DMS153 (cell line): ENCODE data around the gene PNPLA1.

Source experiments
- DNase-seq: peaks from one replicate; lab custom pipeline; 2025; lab: John Stamatoyannopoulos, UW

PNPLA1 gene

GRCh38 chr6:36269834-36270705 lies at the start of gene PNPLA1:
Gene PNPLA1, plus strand, starts transcription at chr6:36270060. Its CDS starts 400 bp downstream, at chr6:36270460.
- DNase-seq = no peak

GRCh38 chr6:36220226-36220625 lies 49.6 kb upstream of the PNPLA1 start:
- no peak for DNase-seq

- no peak for DNase-seq
Measured at GRCh38 chr6:36221674-36222073, 48.2 kb upstream of the PNPLA1 start.

GRCh38 chr6:36222924-36223323 lies 46.9 kb upstream of the PNPLA1 start:
- no peak for DNase-seq

GRCh38 chr6:36223706-36224105 lies 46.2 kb upstream of the PNPLA1 start:
- DNase-seq = no peak

- no peak for DNase-seq
Measured at GRCh38 chr6:36224918-36225461, 44.9 kb upstream of the PNPLA1 start.

- no peak for DNase-seq
Measured at GRCh38 chr6:36226438-36227047, 43.3 kb upstream of the PNPLA1 start.

GRCh38 chr6:36227379-36228228 lies 42.3 kb upstream of the PNPLA1 start:
- DNase-seq = no peak

GRCh38 chr6:36229223-36229622 lies 40.6 kb upstream of the PNPLA1 start:
- DNase-seq = no peak

- no peak for DNase-seq
Measured at GRCh38 chr6:36230371-36230770, 39.5 kb upstream of the PNPLA1 start.

- DNase-seq = no peak
Measured at GRCh38 chr6:36232172-36232571, 37.7 kb upstream of the PNPLA1 start.

GRCh38 chr6:36235309-36235708 lies 34.6 kb upstream of the PNPLA1 start:
- DNase-seq = no peak

- no peak for DNase-seq
Measured at GRCh38 chr6:36235862-36236261, 34.0 kb upstream of the PNPLA1 start.

GRCh38 chr6:36239774-36240173 lies 30.1 kb upstream of the PNPLA1 start:
- DNase-seq = no peak

- DNase-seq = no peak
Measured at GRCh38 chr6:36241728-36242127, 28.1 kb upstream of the PNPLA1 start.

GRCh38 chr6:36242161-36242560 lies 27.7 kb upstream of the PNPLA1 start:
- DNase-seq = no peak

- DNase-seq = no peak
Measured at GRCh38 chr6:36242626-36243025, 27.2 kb upstream of the PNPLA1 start.

GRCh38 chr6:36243562-36244212 lies 26.2 kb upstream of the PNPLA1 start:
- no peak for DNase-seq

- DNase-seq = no peak
Measured at GRCh38 chr6:36244641-36245280, 25.1 kb upstream of the PNPLA1 start.

GRCh38 chr6:36245572-36246061 lies 24.2 kb upstream of the PNPLA1 start:
- DNase-seq = no peak
